RKO (cell line): ENCODE measurements around the gene NAPA.

Source experiments
- DNase-seq: peaks from one replicate; pipeline ENCODE4 v3.0.0-alpha.2; 2016; ENCODE audit warnings: low spot score

NAPA gene

DNA sequence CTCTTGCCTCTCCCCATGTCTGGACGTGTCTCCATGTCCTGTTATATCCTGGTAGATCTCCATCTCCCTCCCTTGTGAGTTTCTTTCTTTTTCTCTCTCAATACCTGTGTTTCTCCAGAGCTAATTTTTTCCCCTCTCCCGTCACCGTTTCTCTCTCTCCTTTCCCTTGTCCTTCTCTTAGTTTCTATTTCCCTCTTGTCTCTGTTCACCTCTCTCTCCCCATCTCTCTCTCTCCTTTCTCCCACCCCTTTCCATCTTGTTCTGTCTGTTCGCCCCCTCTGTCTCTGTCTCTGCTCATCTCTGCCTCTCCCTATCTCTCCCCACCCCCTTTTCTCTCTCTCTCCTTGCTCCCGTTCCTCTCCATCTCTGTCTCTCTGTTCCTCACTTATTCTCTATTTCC is 56.2 kb downstream of the NAPA start:
- no peak for DNase-seq

DNA sequence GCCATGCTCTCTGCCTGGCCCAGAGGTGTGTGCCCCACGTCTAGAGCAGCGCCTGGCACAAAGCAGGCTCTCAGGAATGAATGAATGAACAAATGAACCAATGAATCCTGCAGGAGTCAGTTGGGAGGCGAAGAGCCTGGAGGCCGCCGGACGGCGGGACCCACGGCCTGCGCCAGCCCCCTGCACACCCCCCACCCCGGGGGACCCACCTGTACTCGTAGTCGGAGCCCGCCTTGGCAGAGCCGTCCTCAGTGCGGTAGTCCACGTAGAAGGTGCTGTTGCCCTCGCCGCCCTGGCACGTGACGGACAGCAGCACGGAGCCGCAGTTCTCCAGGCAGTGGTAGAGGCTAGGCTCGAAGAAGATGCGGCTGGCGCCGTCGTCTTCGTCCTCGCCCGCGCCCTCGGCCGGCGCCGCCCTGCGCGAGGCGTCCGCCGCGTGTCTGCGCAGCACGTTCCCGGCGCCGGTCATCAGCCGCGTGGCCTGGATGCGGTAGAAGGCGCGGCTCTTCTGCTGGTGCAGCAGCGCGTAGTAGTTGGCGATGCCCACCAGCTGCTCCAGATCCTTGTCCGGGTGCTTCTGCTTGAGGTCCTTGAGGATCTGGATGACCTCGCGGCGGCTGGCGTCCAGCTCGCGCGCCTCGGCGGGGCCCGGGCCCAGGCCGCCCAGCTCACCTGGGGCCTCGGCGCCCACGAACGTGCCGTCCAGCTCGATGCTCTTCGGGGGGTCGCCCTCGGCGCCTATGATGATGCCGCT is 58.0 kb downstream of the NAPA start:
- DNase-seq = no peak

DNA sequence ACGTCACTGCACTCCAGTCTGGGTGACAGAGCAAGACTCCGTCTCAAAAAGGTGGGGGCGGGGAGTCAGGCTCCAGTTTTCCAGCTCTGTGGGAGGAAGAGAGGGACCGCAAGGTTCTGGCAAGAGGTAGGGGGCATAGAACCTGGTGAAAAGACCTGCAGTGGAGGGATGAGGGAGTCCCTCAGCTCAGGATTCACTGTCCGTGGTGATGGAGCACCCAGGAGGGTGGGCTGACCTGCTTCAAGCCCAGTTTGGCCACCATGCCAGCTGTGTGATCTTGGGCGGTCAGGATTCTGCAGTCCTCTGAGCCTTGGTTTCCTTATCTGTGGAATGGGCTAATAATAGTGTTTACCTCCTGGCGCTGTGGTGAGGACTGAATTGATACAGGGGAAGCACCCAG is 64.4 kb downstream of the NAPA start:
- no peak for DNase-seq

DNA sequence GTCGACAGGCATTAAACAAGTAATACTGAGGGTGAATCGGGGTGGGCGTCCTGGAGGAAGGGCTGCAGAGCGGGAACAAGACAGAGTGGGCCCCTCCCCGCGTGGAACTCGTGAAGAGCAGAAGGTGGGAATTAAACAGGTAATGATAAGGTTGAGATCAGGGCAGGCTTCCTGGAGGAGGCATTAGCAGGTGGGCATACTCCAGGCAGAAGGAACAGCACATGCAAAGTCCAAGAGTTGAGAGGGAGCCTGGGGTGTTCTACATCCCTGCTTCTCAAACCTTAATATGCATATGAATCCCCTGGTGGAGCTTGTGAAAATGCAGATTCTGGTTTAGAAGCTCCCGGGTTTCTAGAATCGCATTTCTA is 66.5 kb downstream of the NAPA start:
- DNase-seq = no peak

DNA sequence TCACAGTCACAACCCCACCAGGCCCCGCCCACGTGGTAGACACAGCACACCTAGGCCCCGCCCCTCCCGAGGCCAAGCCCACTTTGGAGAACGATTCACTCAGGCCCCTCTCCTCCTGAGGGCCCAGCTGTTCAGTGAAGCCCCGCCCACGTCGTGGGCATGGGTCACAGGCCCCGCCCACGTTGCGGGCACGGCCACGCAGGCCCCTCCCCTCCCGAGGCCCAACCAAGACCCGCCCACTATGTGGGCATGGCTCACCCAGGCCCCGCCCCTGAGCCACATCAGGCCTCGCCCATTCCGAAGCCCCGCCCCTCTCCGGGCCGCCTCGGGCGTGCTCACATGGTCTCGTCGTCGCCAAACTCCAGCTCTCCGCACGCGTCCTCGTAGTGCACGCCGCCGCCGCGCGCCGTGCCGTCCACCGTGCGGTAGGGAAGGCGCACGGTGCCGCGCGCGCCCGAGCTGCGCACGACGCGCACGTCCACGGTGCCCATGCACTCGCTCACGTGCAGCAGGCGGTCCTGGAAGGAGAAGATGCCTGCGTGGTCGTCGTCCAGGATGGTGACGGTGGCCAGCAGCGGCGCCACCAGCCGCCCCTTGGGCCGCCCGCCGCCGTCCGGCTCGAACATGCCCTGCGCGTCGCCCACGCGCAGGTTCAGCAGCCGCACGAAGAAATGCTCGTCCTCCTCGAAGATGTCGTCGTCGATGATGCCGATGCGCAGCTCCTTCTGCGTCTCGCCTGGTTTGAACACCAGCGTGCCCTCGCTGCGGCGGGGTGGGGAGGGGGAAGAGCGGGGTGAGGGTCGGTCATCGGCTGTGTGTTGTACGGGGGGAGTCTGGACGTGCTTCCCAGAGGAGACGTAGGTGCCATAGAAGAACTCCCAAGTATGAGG is 67.1 kb downstream of the NAPA start:
- peak; percentile 17 for DNase-seq

DNA sequence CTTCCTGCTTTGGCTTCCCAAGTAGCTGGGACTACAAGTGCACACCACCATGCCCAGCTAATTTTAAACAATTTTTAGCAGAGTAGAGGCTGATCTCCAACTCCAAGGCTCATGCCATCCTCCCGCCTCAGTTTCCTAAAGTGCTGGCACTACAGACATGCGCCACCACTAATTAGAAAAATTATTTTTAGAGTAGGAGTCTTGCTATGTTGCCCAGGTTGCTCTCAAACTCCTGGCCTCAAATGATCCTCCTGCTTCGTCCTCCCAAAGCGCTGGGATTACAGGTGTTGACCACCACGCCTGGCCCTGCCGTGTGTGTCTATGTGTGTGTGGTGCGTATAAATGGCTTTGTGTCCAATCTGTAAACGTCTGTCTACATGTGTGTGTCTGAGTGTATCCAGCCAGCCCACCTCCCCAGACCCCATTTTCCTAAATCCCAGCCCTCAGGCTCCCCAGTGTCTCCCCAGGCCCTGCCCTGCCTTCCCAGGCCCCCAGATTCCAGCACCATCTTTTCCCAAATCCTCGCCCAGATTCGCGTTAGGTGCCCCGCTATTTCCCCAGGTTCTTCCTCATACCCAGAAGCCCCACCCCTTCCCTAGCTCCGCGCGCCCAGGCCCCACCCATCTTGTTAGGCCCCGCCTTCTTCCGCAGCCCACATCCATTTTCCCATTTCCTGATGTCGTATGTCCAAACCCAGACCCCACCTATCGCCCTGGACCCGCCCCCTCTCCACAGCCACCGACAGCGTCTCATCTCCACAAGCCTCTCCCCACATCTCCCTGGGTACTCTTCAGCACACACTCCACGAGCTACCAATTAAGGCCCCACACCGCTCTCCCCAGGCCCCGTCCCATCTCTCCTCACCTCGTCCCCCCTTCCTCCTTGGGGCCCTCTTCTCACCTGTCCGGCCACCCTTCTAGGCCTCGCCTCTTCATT is 68.1 kb downstream of the NAPA start:
- no peak for DNase-seq

DNA sequence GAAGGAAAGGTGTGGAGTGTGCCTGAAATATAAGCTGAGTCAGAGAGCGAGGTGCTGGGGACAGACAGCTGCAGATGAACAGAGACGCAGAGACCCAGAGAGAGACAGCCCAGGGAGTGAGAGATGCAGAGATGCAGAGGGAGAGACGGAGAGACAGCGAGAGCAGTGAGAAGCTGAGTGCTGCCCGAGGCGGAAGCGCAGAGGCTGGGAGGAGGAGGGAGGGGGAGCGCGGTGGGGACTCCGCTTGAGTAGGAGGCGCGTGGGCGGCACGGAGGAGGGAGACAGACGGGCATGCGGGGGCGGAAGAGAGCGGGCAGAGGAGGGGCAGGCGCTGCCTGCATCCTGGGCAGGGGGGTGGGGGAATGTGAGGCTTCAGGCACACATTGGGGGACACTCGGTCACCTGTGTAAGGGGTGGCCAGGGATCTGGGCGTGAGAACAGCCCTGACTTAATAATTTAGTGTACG is 68.9 kb downstream of the NAPA start:
- DNase-seq = no peak

DNA sequence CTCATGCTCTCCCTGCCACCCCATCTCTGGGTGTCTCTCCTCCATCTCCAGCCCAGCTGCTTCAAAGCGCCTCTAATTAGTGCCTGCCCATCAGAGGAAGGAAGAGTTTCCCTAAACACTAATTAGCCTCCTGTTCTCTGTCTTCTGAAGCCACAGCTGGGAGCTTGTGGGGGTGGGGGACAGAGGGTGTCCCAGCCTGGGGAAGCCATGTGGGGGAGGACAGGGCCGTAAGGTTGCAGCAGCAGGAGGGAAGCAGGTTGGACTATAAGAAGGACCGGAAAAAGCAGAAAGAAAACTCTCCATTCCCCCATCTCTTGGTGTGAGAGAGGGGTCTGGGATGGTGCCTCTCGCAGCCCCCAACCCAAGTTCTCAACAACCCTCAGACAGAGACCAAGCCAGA is 69.3 kb downstream of the NAPA start:
- no peak for DNase-seq

DNA sequence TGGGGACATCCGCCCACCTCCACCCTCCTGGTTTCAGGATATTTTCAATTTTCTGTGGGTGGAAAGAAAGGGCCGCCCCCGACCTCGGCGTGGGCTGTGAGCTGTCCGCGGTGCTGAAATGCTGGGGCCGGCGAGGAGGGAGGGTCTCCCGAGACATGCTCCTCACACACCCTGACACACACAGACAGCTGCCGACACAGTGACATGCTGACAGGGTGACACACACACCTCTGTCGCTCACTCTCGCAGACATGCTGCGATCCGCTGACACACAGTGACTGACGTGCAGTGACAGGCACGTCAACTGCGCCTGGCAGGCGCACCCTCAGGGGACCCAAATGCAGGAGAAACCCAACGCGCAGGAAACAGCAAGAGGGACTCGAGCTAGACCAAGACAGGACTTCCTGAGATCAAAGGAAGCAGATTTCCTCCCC is 70.5 kb downstream of the NAPA start:
- no peak for DNase-seq

DNA sequence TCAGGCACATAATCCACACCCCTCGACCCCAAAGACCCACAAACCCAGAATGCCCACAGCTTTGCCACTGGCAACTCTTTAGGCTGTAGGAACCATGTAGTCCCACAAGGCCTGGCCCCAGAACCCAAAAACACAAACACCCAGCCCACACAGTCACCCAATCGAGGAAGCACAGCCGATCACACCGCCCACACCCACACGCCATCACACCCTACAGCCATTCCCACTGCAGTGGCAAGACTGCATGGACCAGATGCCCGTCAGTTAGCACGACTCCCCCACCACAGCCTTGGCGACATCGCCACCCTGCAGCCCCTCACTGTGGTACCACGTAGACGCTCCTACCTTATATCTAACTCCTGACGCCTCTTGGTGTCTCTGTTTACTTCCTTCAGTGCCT is 71.5 kb downstream of the NAPA start:
- no peak for DNase-seq

DNA sequence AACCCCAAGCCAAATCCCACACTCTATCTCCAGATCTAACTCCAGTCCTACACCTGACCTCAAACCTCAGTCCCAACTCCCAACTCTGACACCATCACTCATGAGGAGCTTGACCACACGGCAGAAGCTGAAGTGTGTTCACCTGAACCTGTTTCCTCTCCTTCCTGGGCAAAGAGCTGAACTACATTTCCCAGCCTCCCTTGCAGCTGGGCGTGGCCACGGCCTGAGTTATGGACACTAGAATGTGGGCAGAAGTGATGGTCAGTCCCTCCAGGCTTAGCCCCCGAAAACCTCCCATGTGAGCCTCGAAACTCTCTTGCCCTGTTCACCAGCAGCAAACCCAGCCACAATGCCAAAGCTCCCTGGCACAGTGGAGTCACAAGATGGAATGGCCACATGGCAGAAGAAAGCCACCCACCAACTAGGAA is 76.1 kb downstream of the NAPA start:
- DNase-seq = no peak
